ENCODE data around the gene RCAN3. TPM values are rescaled to one million over a fixed set of nuclear protein-coding genes. Genes with fewer than 3 reads are reported as not detected.

Gene RCAN3
- total RNA-seq, 4 donors from 2014 or later, result 6.0 to 22.8 (median 10.8) TPM

DNA sequence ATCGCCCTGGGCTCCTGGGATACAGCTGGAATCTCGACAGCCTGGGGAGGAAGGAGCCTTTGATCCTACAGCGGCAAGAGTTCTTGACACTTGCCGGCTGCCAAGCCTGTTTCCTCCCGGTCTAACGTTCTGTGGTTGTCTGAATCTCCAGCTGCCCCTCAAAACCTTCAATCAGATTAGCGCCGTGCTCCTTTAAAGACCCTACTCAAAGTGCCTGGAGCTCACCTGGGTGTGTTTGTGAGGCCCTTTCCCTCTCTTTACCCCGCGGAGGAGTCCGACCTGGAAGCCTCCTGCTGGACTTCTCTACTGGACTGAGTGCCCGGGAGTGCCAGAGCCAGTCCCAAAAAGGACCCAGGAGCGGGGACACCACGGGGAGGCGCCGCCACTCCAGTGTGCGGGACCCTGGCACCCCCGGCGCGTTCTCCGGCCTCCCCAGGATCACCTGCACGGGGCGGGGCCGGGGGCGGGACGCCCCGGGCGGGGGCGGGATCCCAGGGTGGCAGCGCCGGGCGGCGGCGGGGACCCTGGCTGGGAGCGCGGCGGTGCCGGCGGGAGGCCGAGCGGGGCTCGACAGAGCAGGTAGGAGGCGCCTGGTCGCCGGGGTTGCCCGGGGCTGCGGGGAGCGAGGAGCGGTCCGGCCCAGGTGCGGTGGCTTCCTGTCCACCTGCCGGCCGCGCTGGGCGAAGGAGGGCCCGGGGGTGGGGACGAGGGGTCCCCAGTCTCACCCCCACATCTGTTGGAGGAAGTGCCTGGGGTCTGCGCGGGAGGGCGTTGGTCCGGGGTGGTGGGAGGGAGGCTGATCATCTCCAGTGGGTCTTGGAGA, 53.2 kb downstream of the RCAN3 start, which contains the start of gene NCMAP:
Gene NCMAP, plus strand, starts transcription at position 497 of the 823 bp plus-strand sequence. CDS start 39,344 bp downstream, outside the sequence.
- H3K4me3 ChIP-seq, result peak within 1 kb of the TSS in 3 of 4 donors; percentile 7 to 46 (median 42)
- 5 to 8% methylated on average over 34 to 47 of the region's 61 CpGs for WGBS, 2 donors
- H3K27me3 ChIP-seq, result peaks cover 0 to 36% of the 10 kb centered on the region in 2 donors

DNA sequence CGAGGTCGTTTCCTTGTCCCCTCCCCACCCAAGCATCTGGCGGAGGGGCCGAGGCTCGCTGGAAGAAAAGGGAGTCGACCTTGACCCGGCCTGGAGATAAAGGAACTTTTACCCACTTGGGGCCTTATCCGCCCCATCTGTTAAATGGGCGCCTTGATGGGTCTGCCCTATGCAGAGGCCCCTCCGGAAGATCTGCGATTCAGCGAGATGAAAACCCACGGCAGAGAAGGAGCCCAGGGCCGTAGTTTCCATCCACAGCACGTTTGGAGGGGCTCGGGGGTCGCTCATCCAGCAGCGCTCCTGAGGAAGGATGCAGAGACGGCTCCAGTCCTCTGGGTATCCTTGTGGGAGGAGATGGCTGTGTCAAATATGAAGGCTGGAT, 53.8 kb downstream of the RCAN3 start:
- Histone ChIP-seq H3K4me1 (peaks cover 0 to 35% (median 0%) of the 10 kb centered on the region in 4 donors), H3K27me3 (peaks cover 0 to 36% of the 10 kb centered on the region in 2 donors), H3K9me3 (no peaks in the 10 kb centered on the region), H3K4me3 (peak overlapping the region in 2 of 4 donors; percentile 42 to 46), H3K36me3 (no peaks in the 10 kb centered on the region), H3K27ac (peak overlapping the region in 2 of 4 donors; percentile 10 to 66)
- no peak for TF ChIP-seq CTCF (IDR thresholded peaks at IDR 0.05)
- TF ChIP-seq EP300 (IDR thresholded peaks at IDR 0.05), result no peak
- TF ChIP-seq POLR2A (IDR thresholded peaks at IDR 0.05), result no peak
- no peak for DNase-seq (ENCODE audit: low spot score in 2 of 2)
- 55 to 58% methylated on average over 15 to 16 of the region's 19 CpGs for WGBS, 2 donors

More for the DNA sequence above, 53.2 kb downstream of the RCAN3 start, which contains the start of gene NCMAP:
- Histone ChIP-seq H3K36me3 (no peaks in the 10 kb centered on the region), H3K27ac (peak within 1 kb of the TSS in 3 of 4 donors; percentile 10 to 66 (median 34)), H3K9me3 (no peaks in the 10 kb centered on the region), H3K4me1 (peaks cover 0 to 35% (median 0%) of the 10 kb centered on the region in 4 donors)
- TF ChIP-seq POLR2A (IDR thresholded peaks at IDR 0.05) (no peak), EP300 (IDR thresholded peaks at IDR 0.05) (no peak), CTCF (IDR thresholded peaks at IDR 0.05) (no peak)
- DNase-seq (ENCODE audit: low spot score in 2 of 2), result no peak

DNA sequence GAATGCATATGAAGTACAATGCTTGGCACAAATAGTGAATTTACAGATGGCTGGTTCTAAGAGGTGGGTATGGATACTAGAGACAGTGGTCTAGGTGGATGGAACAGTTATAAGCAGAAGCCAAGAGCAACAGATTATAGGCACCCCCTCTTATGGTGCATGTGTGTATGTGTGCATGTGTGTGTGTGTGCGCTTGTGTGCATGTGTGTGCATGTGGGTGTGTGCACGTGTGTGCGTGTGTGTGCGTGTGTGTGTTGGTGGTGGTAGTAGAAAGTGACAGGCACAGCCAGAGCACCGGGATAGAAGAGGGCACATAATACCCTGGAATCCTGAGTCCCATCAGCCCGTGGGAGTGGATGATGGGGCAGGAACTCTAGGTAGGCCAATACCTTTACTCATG, 54.6 kb downstream of the RCAN3 start:
- WGBS, 2 donors, result 86 to 92% methylated on average over 6 of the region's 6 CpGs
- H3K9me3 ChIP-seq, result no peaks in the 10 kb centered on the region
- no peak overlapping the region for H3K27ac ChIP-seq
- no peak overlapping the region for H3K4me3 ChIP-seq
- DNase-seq (ENCODE audit: low spot score in 2 of 2), result no peak
- H3K36me3 ChIP-seq, result no peaks in the 10 kb centered on the region
- TF ChIP-seq CTCF (IDR thresholded peaks at IDR 0.05) (no peak), POLR2A (IDR thresholded peaks at IDR 0.05) (no peak), EP300 (IDR thresholded peaks at IDR 0.05) (no peak)
- H3K27me3 ChIP-seq, result peaks cover 0 to 31% of the 10 kb centered on the region in 2 donors
- peaks cover 0 to 30% (median 0%) of the 10 kb centered on the region in 4 donors for H3K4me1 ChIP-seq

DNA sequence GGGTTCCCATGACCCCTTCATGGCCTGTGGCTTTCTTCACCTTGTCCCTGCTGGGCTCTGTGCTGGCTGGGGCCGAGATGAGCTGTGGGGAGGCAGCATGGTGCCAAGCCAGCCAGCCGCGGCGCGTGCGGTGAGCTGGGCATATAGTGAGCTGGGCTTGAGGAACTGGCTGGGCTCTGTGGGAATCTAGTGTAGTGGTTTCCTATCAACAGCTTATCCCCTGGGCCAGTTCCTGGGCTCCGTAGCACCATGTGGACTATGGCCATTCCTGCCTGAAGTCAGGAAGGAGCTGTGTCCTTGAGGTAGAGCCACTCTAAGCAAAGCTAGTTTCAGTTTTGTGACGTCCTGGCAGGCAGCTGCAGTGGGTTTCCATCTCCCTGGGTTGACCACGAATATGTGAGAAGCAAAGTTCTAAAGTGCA, 55.1 kb downstream of the RCAN3 start:
- Histone ChIP-seq H3K4me1 (peaks cover 0 to 30% (median 0%) of the 10 kb centered on the region in 4 donors), H3K27ac (no peak overlapping the region), H3K27me3 (peaks cover 0 to 31% of the 10 kb centered on the region in 2 donors), H3K36me3 (no peaks in the 10 kb centered on the region), H3K4me3 (no peak overlapping the region), H3K9me3 (no peaks in the 10 kb centered on the region)
- no peak for DNase-seq (ENCODE audit: low spot score in 2 of 2)
- no peak for TF ChIP-seq EP300 (IDR thresholded peaks at IDR 0.05)
- no peak for TF ChIP-seq CTCF (IDR thresholded peaks at IDR 0.05)
- TF ChIP-seq POLR2A (IDR thresholded peaks at IDR 0.05), result no peak
- WGBS, 2 donors, result 77 to 80% methylated on average over 9 of the region's 9 CpGs

DNA sequence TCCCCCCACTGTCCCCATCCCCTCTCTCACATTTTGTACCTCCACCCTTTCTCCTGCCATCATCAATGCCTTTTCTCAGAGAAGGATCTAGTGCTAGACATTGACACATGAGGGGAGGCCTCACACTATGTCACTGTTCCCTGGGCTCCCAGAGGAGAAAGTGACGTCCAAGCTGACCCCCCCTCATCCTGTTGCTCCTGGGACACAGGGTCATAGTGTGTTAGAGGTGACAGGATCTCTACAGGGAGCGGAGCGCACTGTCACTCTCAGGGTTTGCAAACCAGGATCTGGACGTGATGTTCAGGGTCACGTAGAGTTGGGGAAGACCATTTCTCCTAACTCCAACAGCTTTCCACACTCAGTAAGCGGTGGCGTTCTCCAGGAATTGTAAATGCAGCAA, 55.8 kb downstream of the RCAN3 start:
- H3K27ac ChIP-seq, result no peak overlapping the region
- no peak for DNase-seq (ENCODE audit: low spot score in 2 of 2)
- H3K4me3 ChIP-seq, result no peak overlapping the region
- H3K4me1 ChIP-seq, result peaks cover 0 to 30% (median 0%) of the 10 kb centered on the region in 4 donors
- peaks cover 0 to 31% of the 10 kb centered on the region in 2 donors for H3K27me3 ChIP-seq
- 78 to 82% methylated on average over 7 of the region's 7 CpGs for WGBS, 2 donors
- TF ChIP-seq POLR2A (IDR thresholded peaks at IDR 0.05) (no peak), EP300 (IDR thresholded peaks at IDR 0.05) (no peak), CTCF (IDR thresholded peaks at IDR 0.05) (no peak)
- no peaks in the 10 kb centered on the region for H3K36me3 ChIP-seq
- no peaks in the 10 kb centered on the region for H3K9me3 ChIP-seq

All from tibial nerve (tissue), 4 donors.